Fibroblast of lung (primary cell): ENCODE results near the gene CCDC3.

Experiments
- CTCF ChIP-seq, 2 donors: IDR thresholded peaks in 1 of 2; conservative IDR thresholded peaks in 1 of 2; 1 replicate in 1 of 2; 2 replicates in 1 of 2; pipeline ENCODE4 v1.5.1; 2011 to 2012; ENCODE audit warnings: low read length in 2 of 2, control low read depth in 1 of 2, inconsistent platforms in 1 of 2, low read depth in 1 of 2, mild to moderate bottlenecking in 1 of 2
- EZH2 ChIP-seq: IDR thresholded peaks from 2 replicates; pipeline ENCODE4 v1.5.1; 2012; ENCODE audit warnings: low read length, control low read depth, mild to moderate bottlenecking; ENCODE audit errors: missing control alignments

- TF ChIP-seq CTCF (conservative IDR thresholded peaks at IDR 0.05 in 1 of 2, IDR thresholded peaks at IDR 0.05 in 1 of 2; ENCODE audit: low read depth in 1 of 2, low read length in 2 of 2), result no peak
- no peak for TF ChIP-seq EZH2
Observed at GRCh38 chr10:13047529-13048206, 46.2 kb upstream of the CCDC3 start.
